ENCODE measurements around the gene MLLT10. TPM values are rescaled to one million over a fixed set of nuclear protein-coding genes. Genes with fewer than 3 reads are reported as not detected.

The MLLT10 gene
- total RNA-seq, 1 donor from 2014 or later, result 46.8 TPM

- Mint-ChIP-seq H3K4me3 (peak overlapping the region; percentile 92), H3K4me1 (ENCODE audit: unreplicated experiment) (peaks cover 50% of the 10 kb centered on the region)
Measured at GRCh38 chr10:21499701-21500577, 34.1 kb upstream of the MLLT10 start.

GRCh38 chr10:21500578-21500910, 33.5 kb upstream of the MLLT10 start:
- no peaks in the 10 kb centered on the region for H3K9me3 Mint-ChIP-seq
- H3K4me3 Mint-ChIP-seq, result peak overlapping the region; percentile 92
- peaks cover 7% of the 10 kb centered on the region for H3K27me3 Mint-ChIP-seq
- no peaks in the 10 kb centered on the region for H3K36me3 Mint-ChIP-seq
- peak overlapping the region; percentile 51 for H3K27ac Mint-ChIP-seq
- DNase-seq (ENCODE audit: extremely low spot score, unreplicated experiment), result no peak
- H3K4me1 Mint-ChIP-seq (ENCODE audit: unreplicated experiment), result peaks cover 52% of the 10 kb centered on the region
- TF ChIP-seq CTCF (conservative IDR thresholded peaks at IDR 0.05), result no peak

More at GRCh38 chr10:21499701-21500577, 34.1 kb upstream of the MLLT10 start:
- no peaks in the 10 kb centered on the region for H3K36me3 Mint-ChIP-seq
- no peaks in the 10 kb centered on the region for H3K9me3 Mint-ChIP-seq
- peaks cover 7% of the 10 kb centered on the region for H3K27me3 Mint-ChIP-seq
- H3K27ac Mint-ChIP-seq, result peak overlapping the region; percentile 51
- DNase-seq (ENCODE audit: extremely low spot score, unreplicated experiment), result peak; percentile 78
- peak; percentile 52 for TF ChIP-seq CTCF (conservative IDR thresholded peaks at IDR 0.05)

GRCh38 chr10:21501091-21501490, 32.9 kb upstream of the MLLT10 start:
- no peaks in the 10 kb centered on the region for H3K9me3 Mint-ChIP-seq
- H3K4me3 Mint-ChIP-seq, result peak overlapping the region; percentile 92
- H3K4me1 Mint-ChIP-seq (ENCODE audit: unreplicated experiment), result peaks cover 58% of the 10 kb centered on the region
- no peak for TF ChIP-seq CTCF (conservative IDR thresholded peaks at IDR 0.05)
- no peaks in the 10 kb centered on the region for H3K36me3 Mint-ChIP-seq
- DNase-seq (ENCODE audit: extremely low spot score, unreplicated experiment), result no peak
- peaks cover 7% of the 10 kb centered on the region for H3K27me3 Mint-ChIP-seq
- peak overlapping the region; percentile 51 for H3K27ac Mint-ChIP-seq

- peak; percentile 44 for TF ChIP-seq CTCF (conservative IDR thresholded peaks at IDR 0.05)
- Mint-ChIP-seq H3K36me3 (no peaks in the 10 kb centered on the region), H3K4me1 (ENCODE audit: unreplicated experiment) (peaks cover 65% of the 10 kb centered on the region), H3K4me3 (peak overlapping the region; percentile 46), H3K27ac (peak overlapping the region; percentile 15), H3K27me3 (peaks cover 7% of the 10 kb centered on the region), H3K9me3 (no peaks in the 10 kb centered on the region)
- no peak for DNase-seq (ENCODE audit: extremely low spot score, unreplicated experiment)
Measured at GRCh38 chr10:21501731-21502347, 32.2 kb upstream of the MLLT10 start.

- no peak overlapping the region for H3K4me3 Mint-ChIP-seq
- no peak for DNase-seq (ENCODE audit: extremely low spot score, unreplicated experiment)
- peaks cover 70% of the 10 kb centered on the region for H3K4me1 Mint-ChIP-seq (ENCODE audit: unreplicated experiment)
- H3K27ac Mint-ChIP-seq, result peak overlapping the region; percentile 15
- no peaks in the 10 kb centered on the region for H3K36me3 Mint-ChIP-seq
- H3K27me3 Mint-ChIP-seq, result peaks cover 9% of the 10 kb centered on the region
- TF ChIP-seq CTCF (conservative IDR thresholded peaks at IDR 0.05), result peak; percentile 8
- no peaks in the 10 kb centered on the region for H3K9me3 Mint-ChIP-seq
Measured at GRCh38 chr10:21502348-21502740, 31.7 kb upstream of the MLLT10 start.
